NOMO-1 treated with dmso at 0.1 percent for 144 hours (cell line): ENCODE data around the gene SRGAP2B.
"Not testable (repeated sequence)": the region's sequence is repeated elsewhere in the genome, so short reads cannot be mapped to it uniquely, and the experiment has no call there.

ENCODE experiments used
- DNase-seq: peaks from one replicate; lab custom pipeline; 2025; ENCODE audit not compliant: unreplicated experiment; lab: John Stamatoyannopoulos, UW

Gene SRGAP2B

GRCh38 chr1:145095284-145096057 is at the start of gene SRGAP2B, which contains the start of gene FAM72D:
Gene SRGAP2B (minus strand): TSS chr1:145095328. CDS start chr1:145092901, 2,427 bp downstream.
Gene FAM72D (plus strand): TSS chr1:145095974. CDS start chr1:145096848, 874 bp downstream.
- DNase-seq, result not testable (repeated sequence)

GRCh38 chr1:145144264-145144913 is 49.3 kb upstream of the SRGAP2B start:
- DNase-seq, result not testable (repeated sequence)

- DNase-seq, result not testable (repeated sequence)
These were observed 45.4 kb upstream of the SRGAP2B start for GRCh38 chr1:145140549-145140948.

- DNase-seq, result not testable (repeated sequence)
These were observed 39.3 kb upstream of the SRGAP2B start for GRCh38 chr1:145134476-145134875.

- DNase-seq, result not testable (repeated sequence)
These were observed 33.8 kb upstream of the SRGAP2B start for GRCh38 chr1:145128697-145129469.

- DNase-seq, result not testable (repeated sequence)
These were observed 32.0 kb upstream of the SRGAP2B start for GRCh38 chr1:145127144-145127543.

GRCh38 chr1:145125112-145125511 is 30.0 kb upstream of the SRGAP2B start:
- DNase-seq, result not testable (repeated sequence)

- not testable (repeated sequence) for DNase-seq
These were observed 29.0 kb upstream of the SRGAP2B start for GRCh38 chr1:145123992-145124641.

- not testable (repeated sequence) for DNase-seq
These were observed 27.9 kb upstream of the SRGAP2B start for GRCh38 chr1:145123062-145123395.

GRCh38 chr1:145122344-145123061 is 27.4 kb upstream of the SRGAP2B start:
- not testable (repeated sequence) for DNase-seq

GRCh38 chr1:145119842-145120241 is 24.7 kb upstream of the SRGAP2B start:
- not testable (repeated sequence) for DNase-seq

GRCh38 chr1:145115587-145116493 is 20.7 kb upstream of the SRGAP2B start:
- not testable (repeated sequence) for DNase-seq

GRCh38 chr1:145114560-145115057 is 19.5 kb upstream of the SRGAP2B start:
- DNase-seq, result not testable (repeated sequence)

- DNase-seq, result not testable (repeated sequence)
These were observed 17.6 kb upstream of the SRGAP2B start for GRCh38 chr1:145112703-145113102.

- DNase-seq, result not testable (repeated sequence)
These were observed 16.5 kb upstream of the SRGAP2B start for GRCh38 chr1:145111674-145112073.

- DNase-seq, result not testable (repeated sequence)
These were observed 8.2 kb upstream of the SRGAP2B start for GRCh38 chr1:145103294-145103693.

- DNase-seq, result not testable (repeated sequence)
These were observed 6.6 kb upstream of the SRGAP2B start for GRCh38 chr1:145101725-145102124.

- DNase-seq, result not testable (repeated sequence)
These were observed 395 bp downstream of the SRGAP2B start for GRCh38 chr1:145094655-145095211.
